A549 (cell line): ENCODE data around the gene LYRM7. TPM values are rescaled to one million over a fixed set of nuclear protein-coding genes. Genes with fewer than 3 reads are reported as not detected.

Experiments used
- ATAC-seq, 2 experiments: fragments of 200-7000 bp in 1 of 2; fragments of >200 bp in 1 of 2; cut with Nextera tagmentation in 1 of 2; cut with Tn5 transposase in 1 of 2; 3 replicates each; pipeline versions ENCODE4 v1.8.0 to v1.9.1; 2018 to 2020; ENCODE audit warnings: mild to moderate bottlenecking in 1 of 2, moderate library complexity in 1 of 2
- CTCF ChIA-PET: fragments of 300-600 bp; sonication (Branson Sonifier 250); formaldehyde crosslinking; extraction: SDS; loops from one replicate; lab custom pipeline; 2021; ENCODE audit warnings: antibody characterized with exemption, inconsistent platforms; lab: Yijun Ruan, JAX
- POLR2A ChIA-PET: fragments of 350-600 bp; formaldehyde crosslinking; extraction: SDS; loops from one replicate; lab custom pipeline; 2021; ENCODE audit warnings: antibody characterized with exemption, inconsistent platforms; lab: Yijun Ruan, JAX
- DNase-seq, 2 experiments: peaks; one replicate each; pipeline versions ENCODE4 v3.0.0 to v3.0.0-alpha.2; 2011 to 2016; ENCODE audit warnings: low read depth in 1 of 2, low spot score in 1 of 2
- FAIRE-seq: peaks from 2 replicates; lab custom pipeline; 2011; peaks lifted over from hg19 to GRCh38; lab: Jason Lieb, UNC
- H3K27ac ChIP-seq, 2 experiments: fragments of >200 bp; sonication (Bioruptor Twin); formaldehyde crosslinking; 3 replicates each; pipeline ENCODE4 v1.5.1; 2016 to 2017
- H3K4me1 ChIP-seq: fragments of >200 bp; sonication (Bioruptor Twin); formaldehyde crosslinking; 3 replicates; pipeline ENCODE4 v1.6.1; 2016
- H3K4me2 ChIP-seq: fragments of >200 bp; sonication (Bioruptor Twin); formaldehyde crosslinking; 3 replicates; pipeline ENCODE4 v1.6.1; 2016
- H3K4me3 ChIP-seq: fragments of >200 bp; sonication (Bioruptor Twin); formaldehyde crosslinking; 3 replicates; pipeline ENCODE4 v1.5.1; 2016
- H3K9me3 ChIP-seq: fragments of >200 bp; sonication (Bioruptor Twin); formaldehyde crosslinking; 3 replicates; pipeline ENCODE4 v1.6.1; 2016
- BHLHE40 ChIP-seq: IDR thresholded peaks from 2 replicates; pipeline ENCODE4 v1.6.1; 2012; ENCODE audit warnings: low read depth, low read length, inconsistent platforms
- CEBPB ChIP-seq, 2 experiments: fragments of >200 bp in 1 of 2; sonication (Bioruptor Twin) in 1 of 2; formaldehyde crosslinking in 1 of 2; IDR thresholded peaks; 2 replicates each; pipeline ENCODE4 v1.6.1; 2012 to 2016
- CTCF ChIP-seq: fragments of >200 bp; sonication (Bioruptor Twin); formaldehyde crosslinking; IDR thresholded peaks from 3 replicates; pipeline ENCODE4 v1.5.1; 2016
- E2F6 ChIP-seq: IDR thresholded peaks from 2 replicates; pipeline ENCODE4 v1.6.1; 2012; ENCODE audit warnings: low read depth, borderline replicate concordance
- ESRRA ChIP-seq: fragments of 150-350 bp; IDR thresholded peaks from 2 replicates; pipeline ENCODE4 v1.6.1; 2014; ENCODE audit warnings: mild to moderate bottlenecking, low read length, borderline replicate concordance
- FOSL2 ChIP-seq, 2 experiments: fragments of 450-650 bp in 1 of 2; fragments of >200 bp in 1 of 2; sonication (Bioruptor Twin) in 1 of 2; formaldehyde crosslinking; IDR thresholded peaks; 2 replicates each; pipeline versions ENCODE4 v1.5.0 to v1.6.1; 2016 to 2020; ENCODE audit warnings: mild to moderate bottlenecking in 1 of 2, moderate library complexity in 1 of 2
- KDM1A ChIP-seq: fragments of 200-600 bp; sonication (generic); IDR thresholded peaks from 2 replicates; pipeline ENCODE4 v1.6.1; 2016; ENCODE audit warnings: low read depth, mild to moderate bottlenecking
- KDM5A ChIP-seq: fragments of 200-600 bp; sonication (generic); IDR thresholded peaks from 2 replicates; pipeline ENCODE4 v1.6.1; 2016; ENCODE audit warnings: antibody characterized with exemption, mild to moderate bottlenecking
- MAFK ChIP-seq: fragments of 450-650 bp; IDR thresholded peaks from 2 replicates; pipeline ENCODE4 v1.6.1; 2014; ENCODE audit not compliant: partially characterized antibody
- NFE2L2 ChIP-seq: fragments of 150-350 bp; conservative IDR thresholded peaks from 2 replicates; pipeline ENCODE4 v1.6.1; 2014; ENCODE audit warnings: low read length
- PBX3 ChIP-seq: IDR thresholded peaks from 2 replicates; pipeline ENCODE4 v1.6.1; 2012
- PHF8 ChIP-seq: fragments of 200-600 bp; sonication (generic); IDR thresholded peaks from 2 replicates; pipeline ENCODE4 v1.6.1; 2016; ENCODE audit warnings: low read depth, mild to moderate bottlenecking, antibody characterized with exemption, moderate library complexity, borderline replicate concordance
- RNF2 ChIP-seq: fragments of 200-600 bp; sonication (generic); IDR thresholded peaks from 2 replicates; pipeline ENCODE4 v1.6.1; 2016; ENCODE audit warnings: low read depth, mild to moderate bottlenecking, antibody characterized with exemption, moderate library complexity, borderline replicate concordance
- SMC3 ChIP-seq: fragments of >200 bp; sonication (Bioruptor Twin); formaldehyde crosslinking; IDR thresholded peaks from 3 replicates; pipeline ENCODE4 v1.6.1; 2018; ENCODE audit warnings: inconsistent platforms
- TFCP2L1 ChIP-seq: fragments of 250-450 bp; sonication (Bioruptor Pico); IDR thresholded peaks from 2 replicates; pipeline ENCODE4 v1.5.0; 2021; ENCODE audit warnings: mild to moderate bottlenecking
- ZFP36 ChIP-seq: fragments of 450-650 bp; IDR thresholded peaks from 2 replicates; pipeline ENCODE4 v1.6.1; 2014; ENCODE audit warnings: borderline replicate concordance; ENCODE audit not compliant: partially characterized antibody
- ZSCAN20 ChIP-seq: fragments of 250-450 bp; sonication (Bioruptor Pico); IDR thresholded peaks from 2 replicates; pipeline ENCODE4 v1.8.0; 2022; ENCODE audit warnings: mild to moderate bottlenecking, moderate library complexity
- WGBS: methylation state at CpG from one replicate; pipeline ENCODE4 v1.1.6; 2017; ENCODE audit errors: missing lambda C conversion rate; 5-methylcytosine and 5-hydroxymethylcytosine counted together
- polyA plus RNA-seq, 4 experiments: library from polyadenylated mRNA; depleted of rRNA in 3 of 4; stranded (reverse); fragments of >200 nt; fragmentation: RNase III in 1 of 4; extraction: RNeasy Plus Mini Kit Qiagen cat#74134 plus additional on column Dnase treatment in 1 of 4; gene quantifications; 2 replicates in 3 of 4; 3 replicates in 1 of 4; pipeline ENCODE4 v1.2.3, GENCODE V29; 2011 to 2017
- TF ChIP-seq, protein P1 (sequence below): fragments of 450-650 bp; IDR thresholded peaks from 2 replicates; pipeline ENCODE4 v1.6.1; 2014; ENCODE audit warnings: antibody characterized with exemption
- TF ChIP-seq, protein P2 (sequence below): fragments of 200-600 bp; sonication (generic); IDR thresholded peaks from 2 replicates; pipeline ENCODE4 v1.6.1; 2016; ENCODE audit warnings: antibody characterized with exemption, mild to moderate bottlenecking, moderate library complexity
- TF ChIP-seq, protein P3 (sequence below): fragments of >200 bp; sonication (Bioruptor Twin); formaldehyde crosslinking; IDR thresholded peaks from 3 replicates; pipeline ENCODE4 v1.6.1; 2016

The LYRM7 gene
- polyA plus RNA-seq, 2 of the 4 experiments (the other 2 are of a cell fraction): 6.2 to 11.1 TPM

- H3K4me3 ChIP-seq: peak overlapping the region; percentile 55
- peak overlapping the region; percentile 74 to 84 for H3K27ac ChIP-seq
- FAIRE-seq: peak; percentile 49
- TF ChIP-seq, protein P1, sequence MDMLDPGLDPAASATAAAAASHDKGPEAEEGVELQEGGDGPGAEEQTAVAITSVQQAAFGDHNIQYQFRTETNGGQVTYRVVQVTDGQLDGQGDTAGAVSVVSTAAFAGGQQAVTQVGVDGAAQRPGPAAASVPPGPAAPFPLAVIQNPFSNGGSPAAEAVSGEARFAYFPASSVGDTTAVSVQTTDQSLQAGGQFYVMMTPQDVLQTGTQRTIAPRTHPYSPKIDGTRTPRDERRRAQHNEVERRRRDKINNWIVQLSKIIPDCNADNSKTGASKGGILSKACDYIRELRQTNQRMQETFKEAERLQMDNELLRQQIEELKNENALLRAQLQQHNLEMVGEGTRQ: no peak
- TF ChIP-seq FOSL2 (IDR thresholded peaks at IDR 0.05) (no peak), FOSL2 (CRISPR knock-in tag; IDR thresholded peaks at IDR 0.05) (no peak), CEBPB (IDR thresholded peaks at IDR 0.05) (peak in 1 of 2 experiments; percentile 70; a peak in 1 of 4 replicates), E2F6 (no peak), TFCP2L1 (CRISPR knock-in tag) (no peak), KDM5A (no peak; the same call in 1 of the 2 replicates), MAFK (peak; percentile 29), PHF8 (no peak), NFE2L2 (peak; percentile 61), BHLHE40 (no peak), RNF2 (no peak)
- TF ChIP-seq, protein P2, sequence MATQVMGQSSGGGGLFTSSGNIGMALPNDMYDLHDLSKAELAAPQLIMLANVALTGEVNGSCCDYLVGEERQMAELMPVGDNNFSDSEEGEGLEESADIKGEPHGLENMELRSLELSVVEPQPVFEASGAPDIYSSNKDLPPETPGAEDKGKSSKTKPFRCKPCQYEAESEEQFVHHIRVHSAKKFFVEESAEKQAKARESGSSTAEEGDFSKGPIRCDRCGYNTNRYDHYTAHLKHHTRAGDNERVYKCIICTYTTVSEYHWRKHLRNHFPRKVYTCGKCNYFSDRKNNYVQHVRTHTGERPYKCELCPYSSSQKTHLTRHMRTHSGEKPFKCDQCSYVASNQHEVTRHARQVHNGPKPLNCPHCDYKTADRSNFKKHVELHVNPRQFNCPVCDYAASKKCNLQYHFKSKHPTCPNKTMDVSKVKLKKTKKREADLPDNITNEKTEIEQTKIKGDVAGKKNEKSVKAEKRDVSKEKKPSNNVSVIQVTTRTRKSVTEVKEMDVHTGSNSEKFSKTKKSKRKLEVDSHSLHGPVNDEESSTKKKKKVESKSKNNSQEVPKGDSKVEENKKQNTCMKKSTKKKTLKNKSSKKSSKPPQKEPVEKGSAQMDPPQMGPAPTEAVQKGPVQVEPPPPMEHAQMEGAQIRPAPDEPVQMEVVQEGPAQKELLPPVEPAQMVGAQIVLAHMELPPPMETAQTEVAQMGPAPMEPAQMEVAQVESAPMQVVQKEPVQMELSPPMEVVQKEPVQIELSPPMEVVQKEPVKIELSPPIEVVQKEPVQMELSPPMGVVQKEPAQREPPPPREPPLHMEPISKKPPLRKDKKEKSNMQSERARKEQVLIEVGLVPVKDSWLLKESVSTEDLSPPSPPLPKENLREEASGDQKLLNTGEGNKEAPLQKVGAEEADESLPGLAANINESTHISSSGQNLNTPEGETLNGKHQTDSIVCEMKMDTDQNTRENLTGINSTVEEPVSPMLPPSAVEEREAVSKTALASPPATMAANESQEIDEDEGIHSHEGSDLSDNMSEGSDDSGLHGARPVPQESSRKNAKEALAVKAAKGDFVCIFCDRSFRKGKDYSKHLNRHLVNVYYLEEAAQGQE: no peak
- TF ChIP-seq, all 56 proteins: peak for 3
- H3K4me1 ChIP-seq: peaks cover 8% of the 10 kb centered on the region; the same call in 1 of the 3 replicates
- no peaks in the 10 kb centered on the region for H3K9me3 ChIP-seq
- peak overlapping the region; percentile 70 for H3K4me2 ChIP-seq
- DNase-seq (no peak), ATAC-seq (no peak)
- ChIA-PET POLR2A (interaction anchor here (0.7 kb wide), 1 partner anchor 116 kb away, joined by 3 read pairs; no protein-coding TSS in a partner anchor), CTCF (no interaction called here)
- 44% methylated on average over 16 of the region's 16 CpGs for WGBS
Observed at GRCh38 chr5:131169810-131170539, 769 bp upstream of the LYRM7 start.

DNA sequence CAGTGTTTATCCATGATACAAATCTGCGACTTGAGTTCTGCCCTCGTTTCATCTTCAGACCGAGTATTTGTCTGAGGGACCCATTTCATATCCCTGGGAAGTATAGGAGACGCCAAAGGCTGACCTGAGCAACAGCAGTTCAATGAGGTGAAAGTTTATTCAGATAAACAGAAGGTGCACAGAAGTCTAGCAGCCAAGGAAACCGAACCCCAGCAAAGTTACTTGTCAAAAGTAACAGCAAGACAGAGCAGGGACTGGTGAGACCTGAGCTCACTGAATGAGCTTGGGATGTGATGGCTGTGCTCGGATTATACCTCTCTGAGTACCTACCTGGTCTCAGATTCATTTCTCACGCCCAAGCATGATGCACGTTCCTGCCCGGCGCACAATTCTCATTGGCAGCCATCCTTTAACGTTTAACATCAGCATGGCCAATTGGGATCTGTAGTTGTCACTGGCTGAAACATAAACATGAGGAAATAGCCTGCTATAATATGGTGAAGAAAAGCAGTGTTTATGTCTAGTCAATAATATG is 599 bp downstream of the LYRM7 start:
- FAIRE-seq (no peak), DNase-seq (no peak), ATAC-seq (peak; percentile 7 to 16; a peak in 4 of 6 replicates)
- H3K27ac ChIP-seq: peak overlapping the region; percentile 74 to 83
- peak overlapping the region; percentile 92 for H3K4me2 ChIP-seq
- TF ChIP-seq ESRRA: no peak
- TF ChIP-seq ZSCAN20: no peak
- TF ChIP-seq KDM5A: 0 out of 2 replicates have a peak, but pooled peaks have one; percentile 3
- 9% methylated on average over 11 of the region's 11 CpGs for WGBS
- H3K4me3 ChIP-seq: peak overlapping the region; percentile 55
- POLR2A ChIA-PET: interaction anchor here (0.8 kb wide), 1 partner anchor 93 kb away, joined by 5 read pairs; no protein-coding TSS in a partner anchor
- no peaks in the 10 kb centered on the region for H3K9me3 ChIP-seq
- CTCF ChIA-PET: interaction anchor here (1.0 kb wide), 1 partner anchor 194 kb away, joined by 3 read pairs; no protein-coding TSS in a partner anchor
- peaks cover 8% of the 10 kb centered on the region; the same call in 1 of the 3 replicates for H3K4me1 ChIP-seq

DNA sequence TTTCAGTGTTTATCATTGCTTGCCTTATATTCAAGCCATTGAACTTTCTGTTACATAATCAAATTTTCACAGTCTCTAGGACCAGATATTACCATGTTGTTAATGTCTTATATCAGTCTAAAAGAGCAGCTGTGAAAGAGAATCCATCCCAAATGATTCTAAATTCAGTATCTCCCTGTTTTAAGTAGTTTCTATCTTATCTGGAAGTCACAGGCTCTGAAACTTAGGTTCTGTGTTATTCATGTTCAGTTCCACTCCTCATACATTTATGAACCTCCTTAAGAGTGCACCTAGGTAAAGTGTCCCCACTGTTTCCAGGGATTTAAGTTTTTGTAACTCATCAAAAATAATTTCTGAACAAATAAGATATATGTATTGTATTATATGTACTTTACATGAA is 9.7 kb downstream of the LYRM7 start:
- Histone ChIP-seq H3K4me2 (no peak overlapping the region), H3K9me3 (no peaks in the 10 kb centered on the region), H3K27ac (no peak overlapping the region), H3K4me1 (peaks cover under 1% of the 10 kb centered on the region; the same call in 1 of the 3 replicates), H3K4me3 (no peak overlapping the region)
- ATAC-seq (no peak), FAIRE-seq (no peak), DNase-seq (no peak)
- ChIA-PET POLR2A (no interaction called here), CTCF (interaction anchor here (1.3 kb wide), 1 partner anchor 202 kb away, joined by 3 read pairs; no protein-coding TSS in a partner anchor)
- TF ChIP-seq ZFP36 (no peak), BHLHE40 (no peak), CTCF (no peak), KDM1A (no peak), PBX3 (no peak), SMC3 (no peak)
- TF ChIP-seq, protein P3, sequence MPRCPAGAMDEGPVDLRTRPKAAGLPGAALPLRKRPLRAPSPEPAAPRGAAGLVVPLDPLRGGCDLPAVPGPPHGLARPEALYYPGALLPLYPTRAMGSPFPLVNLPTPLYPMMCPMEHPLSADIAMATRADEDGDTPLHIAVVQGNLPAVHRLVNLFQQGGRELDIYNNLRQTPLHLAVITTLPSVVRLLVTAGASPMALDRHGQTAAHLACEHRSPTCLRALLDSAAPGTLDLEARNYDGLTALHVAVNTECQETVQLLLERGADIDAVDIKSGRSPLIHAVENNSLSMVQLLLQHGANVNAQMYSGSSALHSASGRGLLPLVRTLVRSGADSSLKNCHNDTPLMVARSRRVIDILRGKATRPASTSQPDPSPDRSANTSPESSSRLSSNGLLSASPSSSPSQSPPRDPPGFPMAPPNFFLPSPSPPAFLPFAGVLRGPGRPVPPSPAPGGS: no peak
